ENCODE results near the gene CD53.

DNA sequence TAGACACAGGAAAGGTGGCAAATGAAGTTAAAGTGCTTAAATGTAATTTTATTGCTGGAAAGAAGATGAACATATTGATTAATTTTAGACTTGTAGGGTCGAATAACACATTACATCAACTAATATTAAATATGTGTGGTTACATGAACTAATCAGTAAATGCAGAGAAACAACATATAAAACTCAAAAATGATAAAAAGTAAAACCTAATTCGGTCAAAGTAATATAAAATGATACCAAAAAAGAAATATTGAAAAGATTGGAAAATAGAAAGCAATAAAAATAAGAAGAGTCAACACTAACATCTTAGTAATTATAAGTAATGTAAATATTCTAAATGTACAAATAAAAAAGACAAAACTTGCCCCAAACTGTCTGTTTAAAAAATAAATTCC, 43.3 kb downstream of the CD53 start:
- TF ChIP-seq PPARA (CRISPR knock-in tag; IDR thresholded peaks at IDR 0.05; ENCODE audit: borderline replicate concordance) (no peak), ZNF565 (CRISPR knock-in tag; conservative IDR thresholded peaks at IDR 0.05; ENCODE audit: low read depth) (no peak)
